Keratinocyte (primary cell): ENCODE data around the gene ERC2. TPM values are rescaled to one million over a fixed set of nuclear protein-coding genes. Genes with fewer than 3 reads are reported as not detected.

ENCODE experiments used
- DNase-seq: peaks from one replicate; pipeline ENCODE4 v3.0.0-alpha.2; 2011; ENCODE audit warnings: low read depth, missing footprints, low spot score
- FAIRE-seq: peaks from 2 replicates; lab custom pipeline; 2011; peaks lifted over from hg19 to GRCh38; lab: Jason Lieb, UNC
- H2AFZ ChIP-seq: 2 replicates; pipeline ENCODE4 v1.6.0; 2012; ENCODE audit warnings: low read length, control low read depth, inconsistent platforms; ENCODE audit not compliant: control insufficient read depth
- H3K27ac ChIP-seq: 2 replicates; pipeline ENCODE4 v1.5.1; 2011; ENCODE audit warnings: low read length; ENCODE audit not compliant: control insufficient read depth, insufficient read depth
- H3K27me3 ChIP-seq: 3 replicates; pipeline ENCODE4 v1.6.0; 2011; ENCODE audit warnings: low read length; ENCODE audit not compliant: control insufficient read depth, insufficient read depth; ENCODE audit errors: extremely low read depth
- H3K36me3 ChIP-seq, 2 experiments: 2 replicates in 1 of 2; 3 replicates in 1 of 2; pipeline ENCODE4 v1.5.1; 2011; ENCODE audit warnings: low read length in 2 of 2, mild to moderate bottlenecking in 1 of 2; ENCODE audit not compliant: control insufficient read depth in 2 of 2, insufficient read depth in 2 of 2; ENCODE audit errors: extremely low read depth in 1 of 2
- H3K4me1 ChIP-seq: 3 replicates; pipeline ENCODE4 v1.5.1; 2011; ENCODE audit warnings: low read length; ENCODE audit not compliant: control insufficient read depth, insufficient read depth; ENCODE audit errors: extremely low read depth
- H3K4me2 ChIP-seq: 3 replicates; pipeline ENCODE4 v1.6.0; 2011; ENCODE audit warnings: low read depth, low read length; ENCODE audit not compliant: control insufficient read depth, insufficient read depth; ENCODE audit errors: extremely low read depth
- H3K4me3 ChIP-seq, 3 experiments: fragments of 200-600 bp in 1 of 3; sonication (generic) in 1 of 3; 2 replicates in 2 of 3; 3 replicates in 1 of 3; pipeline ENCODE4 v1.5.1; 2011 to 2016; ENCODE audit warnings: low read length in 3 of 3, mild to moderate bottlenecking in 3 of 3, control low read depth in 2 of 3, inconsistent platforms in 1 of 3, low read depth in 1 of 3, mixed read lengths in 1 of 3, mixed run types in 1 of 3, moderate library complexity in 1 of 3; ENCODE audit not compliant: control insufficient read depth in 2 of 3, insufficient read depth in 2 of 3; ENCODE audit errors: extremely low read depth in 1 of 3
- H3K79me2 ChIP-seq: 2 replicates; pipeline ENCODE4 v1.6.0; 2012; ENCODE audit warnings: low read length; ENCODE audit not compliant: control insufficient read depth, insufficient read depth
- H3K9ac ChIP-seq: 3 replicates; pipeline ENCODE4 v1.6.0; 2011; ENCODE audit warnings: low read length; ENCODE audit not compliant: control insufficient read depth, insufficient read depth; ENCODE audit errors: extremely low read depth
- H3K9me1 ChIP-seq: 3 replicates; pipeline ENCODE4 v1.6.0; 2011; ENCODE audit warnings: low read length; ENCODE audit not compliant: control insufficient read depth, insufficient read depth; ENCODE audit errors: extremely low read depth
- H3K9me3 ChIP-seq: 2 replicates; pipeline ENCODE4 v1.5.1; 2012; ENCODE audit warnings: low read depth, low read length; ENCODE audit not compliant: control insufficient read depth
- H4K20me1 ChIP-seq: 3 replicates; pipeline ENCODE4 v1.6.0; 2011; ENCODE audit warnings: low read length; ENCODE audit not compliant: control insufficient read depth, insufficient read depth; ENCODE audit errors: extremely low read depth
- CTCF ChIP-seq, 3 experiments: IDR thresholded peaks in 1 of 3; conservative IDR thresholded peaks in 1 of 3; optimal IDR thresholded peaks in 1 of 3; 2 replicates in 2 of 3; 3 replicates in 1 of 3; pipeline versions ENCODE3 to v1.5.1; 2011; ENCODE audit warnings: low read length in 3 of 3, mild to moderate bottlenecking in 3 of 3, moderate library complexity in 2 of 3, control low read depth in 1 of 3, inconsistent platforms in 1 of 3; ENCODE audit not compliant: insufficient read depth in 2 of 3; ENCODE audit errors: extremely low read depth in 1 of 3
- EZH2 ChIP-seq: IDR thresholded peaks from one replicate; pipeline ENCODE4 v1.6.1; 2012; ENCODE audit warnings: inconsistent platforms, mild to moderate bottlenecking, low read length, moderate library complexity
- dilution Hi-C: fragments of 300-500 bp; cut with MboI; formaldehyde crosslinking; loops from one replicate; pipeline ENCODE4 v1.7.0; 2020; ENCODE audit warnings: low sequenced_read_pairs; ENCODE audit not compliant: extremely low pct_ligation_motif_present
- polyA plus RNA-seq, 5 experiments: library from polyadenylated mRNA; depleted of rRNA in 3 of 5; stranded (reverse) in 3 of 5; stranded (forward) in 1 of 5; unstranded in 1 of 5; fragments of >200 nt; gene quantifications; 1 replicate in 1 of 5; 2 replicates in 3 of 5; 3 replicates in 1 of 5; pipeline versions ENCODE4 v1.2.1 to v1.2.3, GENCODE V29; 2011 to 2012; ENCODE audit warnings: missing spikeins in 2 of 5, low read depth in 1 of 5, low replicate concordance in 1 of 5

Gene ERC2
- polyA plus RNA-seq, 1 donor (not counting 4 experiments of a cell fraction or from before 2014, with no cell fraction given): 0.08 TPM

DNA sequence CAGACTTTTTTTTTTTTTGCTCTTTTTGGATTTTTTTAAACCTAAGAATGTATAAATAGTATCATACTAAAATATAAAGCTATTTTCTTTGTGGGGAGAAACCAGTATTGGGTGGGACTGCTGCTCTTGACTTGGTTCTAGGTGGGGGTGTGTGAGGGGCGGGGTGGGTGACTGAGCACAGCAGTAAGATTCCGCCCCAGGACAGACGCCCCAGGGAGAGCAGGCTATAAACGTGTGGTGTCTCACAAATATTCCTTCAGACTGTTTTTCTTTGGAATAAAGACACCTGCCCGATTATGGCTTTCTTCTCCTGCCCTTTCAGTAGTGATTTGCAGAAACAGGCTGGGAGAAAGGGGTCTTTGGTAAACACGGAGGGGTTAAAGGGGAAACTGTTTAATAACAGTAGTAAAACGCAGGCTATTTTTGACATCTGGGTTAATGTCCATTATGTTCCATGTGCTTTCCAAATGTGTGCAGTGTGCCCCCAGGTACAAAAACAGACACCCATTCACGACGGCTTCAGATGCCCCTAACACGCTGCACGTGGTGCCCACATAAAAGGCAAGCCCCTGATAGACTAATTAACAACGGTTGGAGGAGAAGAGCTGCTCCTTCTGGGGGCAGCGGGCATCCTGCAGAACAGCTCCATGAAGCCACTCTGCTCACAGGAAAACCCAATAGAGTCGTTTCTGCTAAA is 952.6 kb downstream of the ERC2 start:
- Histone ChIP-seq H3K36me3 (no peaks in the 10 kb centered on the region), H3K79me2 (no peaks in the 10 kb centered on the region), H3K9me3 (no peaks in the 10 kb centered on the region), H3K27me3 (no peaks in the 10 kb centered on the region), H4K20me1 (no peaks in the 10 kb centered on the region), H3K4me1 (peaks cover 31% of the 10 kb centered on the region), H3K9ac (no peak overlapping the region), H3K4me2 (no peak overlapping the region), H3K4me3 (no peak overlapping the region), H3K9me1 (no peaks in the 10 kb centered on the region), H2AFZ (no peak overlapping the region), H3K27ac (no peak overlapping the region)
- FAIRE-seq (no peak), DNase-seq (no peak)
- dilution Hi-C loops: no loop called here
- TF ChIP-seq EZH2 (no peak), CTCF (optimal IDR thresholded peaks at IDR 0.05 in 1 of 3, IDR thresholded peaks at IDR 0.05 in 1 of 3, conservative IDR thresholded peaks at IDR 0.05 in 1 of 3; ENCODE audit: extremely low read depth in 1 of 3, insufficient read depth in 2 of 3, low read length in 3 of 3) (no peak)

DNA sequence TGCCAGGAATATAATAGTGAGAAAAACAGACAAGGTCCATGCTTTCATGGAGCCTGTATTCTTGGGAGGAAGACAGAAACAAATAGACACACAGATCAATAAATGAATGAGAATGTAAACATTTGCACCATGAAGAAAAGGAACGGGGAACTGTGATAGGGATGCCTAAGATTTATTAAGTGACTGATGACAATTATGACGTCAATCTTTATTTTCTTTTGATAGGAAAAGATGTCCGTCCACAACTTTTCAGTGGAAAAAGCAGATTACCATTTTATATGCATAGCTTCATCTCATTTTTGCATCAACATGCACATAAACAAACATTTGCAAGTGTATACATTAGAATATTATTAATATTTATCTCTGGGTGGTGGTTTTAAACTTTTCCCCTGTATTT is 953.3 kb downstream of the ERC2 start:
- Histone ChIP-seq H3K79me2 (no peaks in the 10 kb centered on the region), H3K27me3 (no peaks in the 10 kb centered on the region), H3K36me3 (no peaks in the 10 kb centered on the region), H3K27ac (no peak overlapping the region), H3K9me3 (no peaks in the 10 kb centered on the region), H3K4me3 (no peak overlapping the region), H2AFZ (no peak overlapping the region), H4K20me1 (no peaks in the 10 kb centered on the region), H3K9ac (no peak overlapping the region), H3K4me1 (peaks cover 30% of the 10 kb centered on the region), H3K9me1 (no peaks in the 10 kb centered on the region), H3K4me2 (no peak overlapping the region)
- TF ChIP-seq EZH2 (no peak), CTCF (optimal IDR thresholded peaks at IDR 0.05 in 1 of 3, IDR thresholded peaks at IDR 0.05 in 1 of 3, conservative IDR thresholded peaks at IDR 0.05 in 1 of 3; ENCODE audit: extremely low read depth in 1 of 3, insufficient read depth in 2 of 3, low read length in 3 of 3) (no peak)
- no peak for FAIRE-seq
- dilution Hi-C loops: no loop called here
- DNase-seq: no peak
